ENCODE data around the gene CD52. TPM values are rescaled to one million over a fixed set of nuclear protein-coding genes. Genes with fewer than 3 reads are reported as not detected.

Gene CD52
- total and polyA plus RNA-seq, 2 donors (not counting 3 experiments of a cell fraction or from before 2014, with no cell fraction given) = not detected

DNA sequence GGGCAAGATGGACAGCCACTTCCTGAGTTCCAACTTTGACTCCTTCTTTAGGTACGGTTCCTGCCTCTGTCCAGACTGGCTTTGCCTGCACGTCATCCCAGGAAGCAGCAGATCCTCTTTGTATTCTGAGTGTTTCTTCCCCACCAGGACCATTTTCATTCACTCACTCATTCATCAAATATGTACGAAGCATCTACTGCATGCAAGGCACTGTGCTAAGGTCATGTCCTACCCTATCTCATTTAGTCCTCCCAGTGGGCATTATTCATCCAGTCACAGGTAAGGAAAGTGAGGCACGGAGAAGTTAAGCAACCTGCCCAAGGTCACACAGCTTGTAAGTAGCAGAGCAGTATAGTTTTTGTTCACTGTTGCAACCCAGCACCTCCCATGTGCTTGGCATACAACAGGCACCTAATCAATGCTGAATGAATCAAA lies 22.3 kb downstream of the CD52 start:
- Histone ChIP-seq H3K4me1 (ENCODE audit: control insufficient read depth, extremely low read depth, insufficient read depth, low read length) (peaks cover 7% of the 10 kb centered on the region), H2AFZ (ENCODE audit: low read depth, low read length) (no peak overlapping the region), H3K9me1 (replicated peaks; ENCODE audit: control insufficient read depth, extremely low read depth, insufficient read depth, low read length) (no peaks in the 10 kb centered on the region), H3K27ac (ENCODE audit: insufficient read depth, low read depth, low read length) (no peak overlapping the region), H3K79me2 (ENCODE audit: control insufficient read depth, insufficient read depth, low read length) (no peaks in the 10 kb centered on the region), H4K20me1 (replicated peaks; ENCODE audit: control insufficient read depth, extremely low read depth, insufficient read depth, low read length) (no peaks in the 10 kb centered on the region), H3K9ac (replicated peaks; ENCODE audit: extremely low read depth, insufficient read depth, low read length) (no peak overlapping the region), H3K4me2 (ENCODE audit: insufficient read depth, low read length) (no peak overlapping the region), H3K27me3 (ENCODE audit: control insufficient read depth in 2 of 2, insufficient read depth in 2 of 2, low read length in 2 of 2) (peaks cover 1 to 4% of the 10 kb centered on the region in 2 experiments), H3K4me3 (replicated peaks in 1 of 3; ENCODE audit: insufficient read depth in 1 of 3, low read depth in 1 of 3, low read length in 3 of 3) (no peak overlapping the region), H3K9me3 (replicated peaks; ENCODE audit: control insufficient read depth, insufficient read depth, low read length) (no peaks in the 10 kb centered on the region), H3K36me3 (ENCODE audit: control insufficient read depth in 2 of 2, extremely low read depth in 1 of 2, insufficient read depth in 2 of 2, low read length in 2 of 2) (no peaks in the 10 kb centered on the region)
- FAIRE-seq (no peak), DNase-seq (ENCODE audit: low read depth, low spot score) (no peak)
- ChIA-PET POLR2A (no interaction called here), CTCF (interaction anchor here (0.6 to 1.2 kb wide), 2 partner anchors 8 to 11 kb away, joined by 3 read pairs; no protein-coding TSS in a partner anchor)
- TF ChIP-seq POLR2AphosphoS5 (IDR thresholded peaks at IDR 0.05; ENCODE audit: insufficient read depth, low read depth, low read length) (no peak), FOS (IDR thresholded peaks at IDR 0.05; ENCODE audit: borderline replicate concordance, insufficient read depth, low read length) (no peak), JUN (IDR thresholded peaks at IDR 0.05; ENCODE audit: borderline replicate concordance, insufficient read depth, insufficient read length, low read depth) (no peak), MYC (IDR thresholded peaks at IDR 0.05; ENCODE audit: low read depth, low read length) (no peak), GATA2 (IDR thresholded peaks at IDR 0.05; ENCODE audit: insufficient read depth, insufficient read length, low read depth, low read length) (no peak)
- TF ChIP-seq, protein P1, sequence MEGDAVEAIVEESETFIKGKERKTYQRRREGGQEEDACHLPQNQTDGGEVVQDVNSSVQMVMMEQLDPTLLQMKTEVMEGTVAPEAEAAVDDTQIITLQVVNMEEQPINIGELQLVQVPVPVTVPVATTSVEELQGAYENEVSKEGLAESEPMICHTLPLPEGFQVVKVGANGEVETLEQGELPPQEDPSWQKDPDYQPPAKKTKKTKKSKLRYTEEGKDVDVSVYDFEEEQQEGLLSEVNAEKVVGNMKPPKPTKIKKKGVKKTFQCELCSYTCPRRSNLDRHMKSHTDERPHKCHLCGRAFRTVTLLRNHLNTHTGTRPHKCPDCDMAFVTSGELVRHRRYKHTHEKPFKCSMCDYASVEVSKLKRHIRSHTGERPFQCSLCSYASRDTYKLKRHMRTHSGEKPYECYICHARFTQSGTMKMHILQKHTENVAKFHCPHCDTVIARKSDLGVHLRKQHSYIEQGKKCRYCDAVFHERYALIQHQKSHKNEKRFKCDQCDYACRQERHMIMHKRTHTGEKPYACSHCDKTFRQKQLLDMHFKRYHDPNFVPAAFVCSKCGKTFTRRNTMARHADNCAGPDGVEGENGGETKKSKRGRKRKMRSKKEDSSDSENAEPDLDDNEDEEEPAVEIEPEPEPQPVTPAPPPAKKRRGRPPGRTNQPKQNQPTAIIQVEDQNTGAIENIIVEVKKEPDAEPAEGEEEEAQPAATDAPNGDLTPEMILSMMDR (IDR thresholded peaks at IDR 0.05; ENCODE audit: extremely low read depth in 1 of 2, insufficient read depth in 1 of 2, low read depth in 1 of 2, low read length in 2 of 2) = no peak
- dilution Hi-C loops (cut with MboI; ENCODE audit: extremely low pct_ligation_motif_present, low sequenced_read_pairs) (no loop called here), intact Hi-C loops (cut with micrococcal nuclease) (no loop called here)
- no TSS peak for BruUV-seq (replicated peaks)
